Measurements from ENCODE around the gene CPSF4L. TPM values are rescaled to one million over a fixed set of nuclear protein-coding genes. Genes with fewer than 3 reads are reported as not detected.

Gene CPSF4L
- polyA plus RNA-seq, 1 of the 3 experiments (the other 2 are of a cell fraction), result 0.10 TPM

GRCh38 chr17:73308017-73308823 lies 46.5 kb upstream of the CPSF4L start (continued):
- TF ChIP-seq REST (IDR thresholded peaks at IDR 0.05; ENCODE audit: low read depth, low read length), result peak; percentile 56; the same call in 1 of the 2 replicates
- no peak for TF ChIP-seq TAF1 (IDR thresholded peaks at IDR 0.05; ENCODE audit: borderline replicate concordance, low read depth, low read length)
- TF ChIP-seq POLR2AphosphoS5 (IDR thresholded peaks at IDR 0.05; ENCODE audit: low read depth, low read length), result peak; percentile 76; the same call in 1 of the 2 replicates
- peak; percentile 35; the same call in 1 of the 2 replicates for TF ChIP-seq ELF1 (IDR thresholded peaks at IDR 0.05)
- TF ChIP-seq NRF1 (IDR thresholded peaks at IDR 0.05; ENCODE audit: low read depth, low read length), result no peak
- TF ChIP-seq RXRA (IDR thresholded peaks at IDR 0.05; ENCODE audit: borderline replicate concordance, low read depth), result peak; percentile 88
- TF ChIP-seq TCF12 (IDR thresholded peaks at IDR 0.05), result peak; percentile 89
- peak; percentile 32; the same call in 1 of the 2 replicates for TF ChIP-seq SIN3A (IDR thresholded peaks at IDR 0.05; ENCODE audit: borderline replicate concordance, low read depth, low read length)
- TF ChIP-seq CTCF (IDR thresholded peaks at IDR 0.05), result no peak
- peak; percentile 84 for TF ChIP-seq TEAD4 (IDR thresholded peaks at IDR 0.05; ENCODE audit: borderline replicate concordance, insufficient read depth)
- TF ChIP-seq RAD21 (IDR thresholded peaks at IDR 0.05; ENCODE audit: low read length), result no peak
- peak; percentile 59; the same call in 1 of the 2 replicates for TF ChIP-seq JUND (IDR thresholded peaks at IDR 0.05)
- TF ChIP-seq FOSL2 (IDR thresholded peaks at IDR 0.05; ENCODE audit: borderline replicate concordance, low read depth), result no peak
- peak; percentile 38; the same call in 1 of the 2 replicates for TF ChIP-seq USF1 (IDR thresholded peaks at IDR 0.05; ENCODE audit: borderline replicate concordance, low read depth)
